ENCODE results near the gene CEP170.
"Not testable (repeated sequence)": the region's sequence is repeated elsewhere in the genome, so short reads cannot be mapped to it uniquely, and the experiment has no call there.

Gene CEP170

GRCh38 chr1:243233908-243234307 lies 21.2 kb downstream of the CEP170 start:
- no peak for DNase-seq

- no peak for DNase-seq
Observed at GRCh38 chr1:243230914-243231313, 24.2 kb downstream of the CEP170 start.

GRCh38 chr1:243229526-243229925 lies 25.6 kb downstream of the CEP170 start:
- no peak for DNase-seq

GRCh38 chr1:243227622-243228021 lies 27.5 kb downstream of the CEP170 start:
- DNase-seq = no peak

- no peak for DNase-seq
Observed at GRCh38 chr1:243218059-243218458, 37.0 kb downstream of the CEP170 start.

- no peak for DNase-seq
Observed at GRCh38 chr1:243217349-243217748, 37.7 kb downstream of the CEP170 start.

- no peak for DNase-seq
Observed at GRCh38 chr1:243216741-243217140, 38.3 kb downstream of the CEP170 start.

GRCh38 chr1:243215276-243215875 lies 39.7 kb downstream of the CEP170 start:
- not testable (repeated sequence) for DNase-seq

- no peak for DNase-seq
Observed at GRCh38 chr1:243213045-243213787, 41.9 kb downstream of the CEP170 start.

- DNase-seq = not testable (repeated sequence)
Observed at GRCh38 chr1:243211984-243212383, 43.1 kb downstream of the CEP170 start.

GRCh38 chr1:243205026-243205501 lies 50.0 kb downstream of the CEP170 start:
- DNase-seq = not testable (repeated sequence)

GRCh38 chr1:243204336-243204735 lies 50.7 kb downstream of the CEP170 start:
- DNase-seq = not testable (repeated sequence)

- DNase-seq = not testable (repeated sequence)
Observed at GRCh38 chr1:243203196-243203595, 51.9 kb downstream of the CEP170 start.

GRCh38 chr1:243201316-243201715 lies 53.8 kb downstream of the CEP170 start:
- not testable (repeated sequence) for DNase-seq

- DNase-seq = not testable (repeated sequence)
Observed at GRCh38 chr1:243197524-243197923, 57.6 kb downstream of the CEP170 start.

GRCh38 chr1:243193330-243193729 lies 61.8 kb downstream of the CEP170 start:
- not testable (repeated sequence) for DNase-seq

- not testable (repeated sequence) for DNase-seq
Observed at GRCh38 chr1:243186201-243186995, 68.7 kb downstream of the CEP170 start.

- DNase-seq = not testable (repeated sequence)
Observed at GRCh38 chr1:243184787-243185186, 70.3 kb downstream of the CEP170 start.

- DNase-seq = not testable (repeated sequence)
Observed at GRCh38 chr1:243183661-243184060, 71.4 kb downstream of the CEP170 start.

- DNase-seq = not testable (repeated sequence)
Observed at GRCh38 chr1:243183176-243183575, 71.9 kb downstream of the CEP170 start.

GRCh38 chr1:243179720-243180119 lies 75.4 kb downstream of the CEP170 start:
- DNase-seq = no peak

- not testable (repeated sequence) for DNase-seq
Observed at GRCh38 chr1:243177792-243178191, 77.3 kb downstream of the CEP170 start.

GRCh38 chr1:243173758-243174369 lies 81.2 kb downstream of the CEP170 start:
- DNase-seq = not testable (repeated sequence)
